K562 (cell line): ENCODE data around the gene OR10C1. TPM values are rescaled to one million over a fixed set of nuclear protein-coding genes. Genes with fewer than 3 reads are reported as not detected.
A peak's percentile ranks its signal among the peaks of the same experiment; 100 is the strongest.

Experiments used
- ASH1L ChIP-seq: fragments of 450-650 bp; IDR thresholded peaks from 2 replicates; pipeline ENCODE4 v1.6.1; 2018; ENCODE audit warnings: borderline replicate concordance, mild to moderate bottlenecking, low read depth; ENCODE audit not compliant: partially characterized antibody
- CBFA2T2 ChIP-seq: fragments of 450-650 bp; conservative IDR thresholded peaks from 2 replicates; pipeline ENCODE4 v1.6.1; 2017; ENCODE audit warnings: mild to moderate bottlenecking
- CTBP1 ChIP-seq: fragments of 450-650 bp; IDR thresholded peaks from 2 replicates; pipeline ENCODE4 v1.6.1; 2016; ENCODE audit warnings: borderline replicate concordance
- EZH2 ChIP-seq: IDR thresholded peaks from 2 replicates; pipeline ENCODE4 v1.6.1; 2012; ENCODE audit warnings: low read depth, mild to moderate bottlenecking, inconsistent platforms, low read length, borderline replicate concordance
- FOXP4 ChIP-seq: sonication (generic); formaldehyde crosslinking; IDR thresholded peaks from 2 replicates; pipeline ENCODE4 v1.8.0; 2022; ENCODE audit warnings: mild to moderate bottlenecking, missing genetic modification reagents, borderline replicate concordance
- GATA2 ChIP-seq: sonication (generic); formaldehyde crosslinking; IDR thresholded peaks from 2 replicates; pipeline ENCODE4 v1.4.0; 2020; ENCODE audit warnings: mild to moderate bottlenecking, missing genetic modification reagents
- HNRNPL ChIP-seq: fragments of 200-400 bp; formaldehyde crosslinking; IDR thresholded peaks from 2 replicates; pipeline ENCODE4 v1.6.1; 2017; ENCODE audit warnings: low read depth, mild to moderate bottlenecking, low read length
- JUND ChIP-seq, 2 experiments: IDR thresholded peaks; 2 replicates in 1 of 2; 3 replicates in 1 of 2; pipeline ENCODE4 v1.6.1; 2011; ENCODE audit warnings: borderline replicate concordance in 2 of 2, low read depth in 2 of 2, low read length in 2 of 2, improper control_type of control experiment in 1 of 2, missing biosample characterization in 1 of 2, missing genetic modification characterization in 1 of 2, missing genetic modification reagents in 1 of 2
- LCOR ChIP-seq: sonication (generic); formaldehyde crosslinking; IDR thresholded peaks from 2 replicates; pipeline ENCODE4 v1.8.0; 2022; ENCODE audit warnings: mild to moderate bottlenecking, missing genetic modification reagents
- MBD2 ChIP-seq: sonication (generic); IDR thresholded peaks from 2 replicates; pipeline ENCODE4 v1.6.1; 2016; ENCODE audit warnings: low read depth, borderline replicate concordance
- MITF ChIP-seq: IDR thresholded peaks from 2 replicates; pipeline ENCODE4 v1.6.1; 2014; ENCODE audit warnings: antibody characterized with exemption
- PRPF4 ChIP-seq: fragments of 200-400 bp; formaldehyde crosslinking; IDR thresholded peaks from one replicate; pipeline ENCODE4 v1.6.1; 2017; ENCODE audit warnings: low read length, low read depth, mild to moderate bottlenecking; ENCODE audit not compliant: insufficient read depth, poor library complexity, severe bottlenecking
- RHOXF2B ChIP-seq: fragments of 250-450 bp; sonication (Bioruptor Pico); conservative IDR thresholded peaks from 2 replicates; pipeline ENCODE4 v1.5.1; 2021
- SMAD3 ChIP-seq: fragments of 450-650 bp; formaldehyde crosslinking; conservative IDR thresholded peaks from 2 replicates; pipeline ENCODE4 v1.4.0; 2020; ENCODE audit warnings: mild to moderate bottlenecking
- TAL1 ChIP-seq: fragments of 450-650 bp; IDR thresholded peaks from 2 replicates; pipeline ENCODE4 v1.6.1; 2016; ENCODE audit warnings: mild to moderate bottlenecking
- TEAD2 ChIP-seq: fragments of 450-650 bp; IDR thresholded peaks from 2 replicates; pipeline ENCODE4 v1.6.1; 2016; ENCODE audit warnings: missing genetic modification characterization, control low read depth, missing compliant biosample characterization
- TEAD4 ChIP-seq, 2 experiments: sonication (generic) in 1 of 2; formaldehyde crosslinking in 1 of 2; IDR thresholded peaks; 2 replicates each; pipeline versions ENCODE4 v1.6.1 to v1.8.0; 2012 to 2022; ENCODE audit warnings: borderline replicate concordance in 1 of 2, inconsistent platforms in 1 of 2, low read length in 1 of 2, mild to moderate bottlenecking in 1 of 2, missing genetic modification reagents in 1 of 2
- ZFPM2 ChIP-seq: fragments of 250-450 bp; sonication (Bioruptor Pico); IDR thresholded peaks from 2 replicates; pipeline ENCODE4 v1.5.1; 2022; ENCODE audit warnings: mild to moderate bottlenecking
- ZNF280B ChIP-seq: fragments of 250-450 bp; sonication (Bioruptor Pico); IDR thresholded peaks from 2 replicates; pipeline ENCODE4 v1.5.1; 2021; ENCODE audit warnings: mild to moderate bottlenecking
- ZNF395 ChIP-seq: fragments of 200-800 bp; sonication (Bioruptor generic); IDR thresholded peaks from 2 replicates; pipeline ENCODE4 v1.6.1; 2017; ENCODE audit warnings: missing genetic modification characterization, missing compliant biosample characterization
- ZNF695 ChIP-seq: fragments of 450-650 bp; formaldehyde crosslinking; IDR thresholded peaks from 2 replicates; pipeline ENCODE4 v1.4.0; 2020; ENCODE audit warnings: mild to moderate bottlenecking, moderate library complexity
- ZNF780A ChIP-seq: fragments of 250-450 bp; sonication (Bioruptor Pico); IDR thresholded peaks from 2 replicates; pipeline ENCODE4 v1.5.0; 2021; ENCODE audit warnings: mild to moderate bottlenecking
- polyA plus RNA-seq, 8 experiments: library from polyadenylated mRNA; depleted of rRNA in 4 of 8; stranded (reverse) in 5 of 8; unstranded in 3 of 8; fragments of >200 nt; fragmentation: Nextera tagmentation in 2 of 8; fragmentation: Illumina TruSeq in 1 of 8; extraction: Ambion mirVana in 2 of 8; extraction: Trizol in 1 of 8; gene quantifications; 2 replicates each; pipeline versions ENCODE4 v1.2.1 to v1.2.3, GENCODE V29; 2011 to 2014; ENCODE audit warnings: inconsistent platforms in 1 of 8, missing spikeins in 1 of 8
- total RNA-seq, 7 experiments: library from RNA; depleted of rRNA in 6 of 7; stranded (reverse); fragments of >200 nt in 6 of 7; fragmentation: Illumina TruSeq in 2 of 7; extraction: Trizol in 2 of 7; gene quantifications; 2 replicates each; pipeline versions ENCODE4 v1.2.1 to v1.2.3, GENCODE V29; 2011 to 2021; ENCODE audit warnings: low replicate concordance in 1 of 7

The OR10C1 gene
- total and polyA plus RNA-seq, 9 of the 15 experiments (the other 6 are each of a cell fraction or from before 2014, with no cell fraction given): not detected

- peak; percentile 64 for TF ChIP-seq MITF
- TF ChIP-seq PRPF4: no peak
- TF ChIP-seq TAL1: peak; percentile 70
- TF ChIP-seq JUND (IDR thresholded peaks at IDR 0.05; ENCODE audit: borderline replicate concordance, low read depth, low read length): peak; percentile 64
- peak; percentile 51; the same call in 1 of the 3 replicates for TF ChIP-seq JUND (tag; IDR thresholded peaks at IDR 0.05; ENCODE audit: borderline replicate concordance, low read depth, low read length)
- 0 out of 2 replicates have a peak, but pooled peaks have one; percentile 55 for TF ChIP-seq MBD2
- TF ChIP-seq ZNF280B (CRISPR knock-in tag): no peak
- peak; percentile 33 for TF ChIP-seq CBFA2T2
- TF ChIP-seq RHOXF2B (CRISPR knock-in tag): 0 out of 2 replicates have a peak, but pooled peaks have one; percentile 0
- TF ChIP-seq TEAD2 (tag): no peak
- TF ChIP-seq EZH2: no peak
- peak; percentile 66; the same call in 1 of the 2 replicates for TF ChIP-seq LCOR (CRISPR knock-in tag)
- TF ChIP-seq HNRNPL: no peak
- no peak for TF ChIP-seq ZNF780A (CRISPR knock-in tag)
- TF ChIP-seq GATA2 (CRISPR knock-in tag): peak; percentile 89
- TF ChIP-seq TEAD4 (IDR thresholded peaks at IDR 0.05; ENCODE audit: low read length): peak; percentile 90
- TF ChIP-seq TEAD4 (CRISPR knock-in tag; IDR thresholded peaks at IDR 0.05; ENCODE audit: borderline replicate concordance): no peak
- peak; percentile 86; the same call in 1 of the 2 replicates for TF ChIP-seq SMAD3 (CRISPR knock-in tag)
- TF ChIP-seq FOXP4 (CRISPR knock-in tag): no peak
- peak; percentile 88 for TF ChIP-seq CTBP1
- 0 out of 2 replicates have a peak, but pooled peaks have one; percentile 49 for TF ChIP-seq ZNF395 (CRISPR knock-in tag)
- TF ChIP-seq ASH1L: no peak
- TF ChIP-seq ZNF695 (CRISPR knock-in tag): no peak
- 0 out of 2 replicates have a peak, but pooled peaks have one; percentile 82 for TF ChIP-seq ZFPM2
Measured at GRCh38 chr6:29490552-29490951, 51.4 kb downstream of the OR10C1 start (continued).
